Hematopoietic multipotent progenitor cell treated with erythropoietin and hydrocortisone succinate and interleukin-3 and kit ligand, for 8 days (in vitro differentiated cells): Measurements from ENCODE around the gene UBE2Z.

ENCODE experiments used
- DNase-seq: peaks from one replicate; pipeline ENCODE4 v3.0.0-alpha.2; 2015

Gene UBE2Z

GRCh38 chr17:48961516-48962233 is 53.5 kb downstream of the UBE2Z start:
- DNase-seq: no peak

GRCh38 chr17:48970224-48970623 is 62.0 kb downstream of the UBE2Z start:
- DNase-seq: no peak

GRCh38 chr17:48970865-48971687 is 62.9 kb downstream of the UBE2Z start:
- no peak for DNase-seq

GRCh38 chr17:48972749-48973097 is 64.5 kb downstream of the UBE2Z start:
- DNase-seq: no peak

- no peak for DNase-seq
Measured at GRCh38 chr17:48973806-48974205, 65.6 kb downstream of the UBE2Z start.
